DMS 273 (cell line): Measurements from ENCODE around the gene PDK4.
"Not testable (repeated sequence)": the region's sequence is repeated elsewhere in the genome, so short reads cannot be mapped to it uniquely, and the experiment has no call there.

Source experiments
- DNase-seq: peaks from one replicate; lab custom pipeline; 2025; ENCODE audit not compliant: unreplicated experiment; lab: John Stamatoyannopoulos, UW

The PDK4 gene

DNA sequence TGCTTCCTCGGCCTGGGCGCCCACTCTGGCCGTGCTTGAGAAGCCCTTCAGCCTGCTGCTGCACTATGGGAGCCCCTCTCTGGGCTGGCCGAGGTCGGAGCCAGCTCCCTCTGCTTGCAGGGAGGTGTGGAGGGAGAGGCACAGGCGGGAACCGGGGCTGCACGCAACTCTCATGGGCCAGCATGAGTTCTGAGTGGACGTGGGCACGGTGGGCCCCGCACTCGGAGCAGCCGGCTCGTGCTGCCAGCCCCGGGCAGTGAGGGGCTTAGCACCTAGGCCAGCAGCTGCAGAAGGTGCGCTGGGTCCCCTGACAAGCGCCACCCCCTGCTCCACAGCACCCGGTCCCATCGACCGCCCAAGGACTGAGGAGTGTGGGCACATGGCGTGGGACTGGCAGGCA lies 9.0 kb upstream of the PDK4 start:
- no peak for DNase-seq

DNA sequence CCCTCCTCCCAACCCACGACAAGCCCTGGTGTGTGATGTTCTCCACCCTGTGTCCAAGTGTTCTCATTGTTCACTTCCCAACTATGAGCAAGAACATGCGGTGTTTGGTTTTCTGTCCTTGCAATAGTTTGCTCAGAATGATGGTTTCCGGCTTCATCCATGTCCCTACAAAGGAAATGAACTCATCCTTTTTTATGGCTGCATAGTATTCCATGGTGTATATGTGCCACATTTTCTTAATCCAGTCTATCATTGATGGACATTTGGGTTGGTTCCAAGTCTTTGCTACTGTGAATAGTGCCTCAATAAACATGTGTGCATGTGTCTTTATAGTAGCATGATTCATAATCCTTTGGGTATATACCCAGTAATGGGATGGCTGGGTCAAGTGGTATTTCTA lies 8.5 kb upstream of the PDK4 start:
- DNase-seq = not testable (repeated sequence)

DNA sequence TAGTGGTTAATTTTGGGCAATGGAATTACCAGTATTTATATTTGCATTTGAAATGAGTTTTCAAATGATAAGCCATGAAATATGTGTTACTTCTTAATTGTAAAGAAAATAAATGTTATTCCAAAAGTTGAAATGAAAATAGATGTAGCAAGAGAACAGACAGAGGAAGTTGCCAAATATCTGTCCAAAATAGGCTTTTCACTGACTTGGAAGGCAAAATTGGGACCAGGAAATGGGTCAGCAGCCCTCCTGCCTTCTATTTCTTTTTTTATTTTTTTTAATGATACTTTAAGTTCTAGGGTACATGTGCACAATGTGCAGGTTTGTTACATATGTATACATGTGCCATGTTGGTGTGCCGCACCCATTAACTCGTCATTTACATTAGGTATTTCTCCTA lies 8.1 kb upstream of the PDK4 start:
- not testable (repeated sequence) for DNase-seq

DNA sequence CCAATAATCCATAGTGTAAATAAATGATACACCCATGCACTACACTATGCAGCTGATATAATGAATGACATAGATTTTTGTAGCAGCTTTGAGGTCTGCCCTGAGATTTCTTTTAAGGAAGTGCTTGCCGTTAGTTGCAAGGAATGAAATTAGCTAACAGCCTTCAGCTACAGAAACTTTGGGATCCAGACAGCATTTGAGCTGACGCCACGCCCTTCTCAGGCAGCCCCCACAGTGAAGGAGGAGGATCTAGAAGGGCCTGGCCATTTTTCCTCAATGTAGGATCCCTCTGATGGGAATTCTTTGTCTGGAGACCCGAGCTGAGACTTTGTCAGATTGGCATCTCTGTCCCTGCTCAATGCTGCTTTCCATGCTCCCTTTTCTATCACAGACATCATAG lies 6.1 kb upstream of the PDK4 start:
- no peak for DNase-seq

DNA sequence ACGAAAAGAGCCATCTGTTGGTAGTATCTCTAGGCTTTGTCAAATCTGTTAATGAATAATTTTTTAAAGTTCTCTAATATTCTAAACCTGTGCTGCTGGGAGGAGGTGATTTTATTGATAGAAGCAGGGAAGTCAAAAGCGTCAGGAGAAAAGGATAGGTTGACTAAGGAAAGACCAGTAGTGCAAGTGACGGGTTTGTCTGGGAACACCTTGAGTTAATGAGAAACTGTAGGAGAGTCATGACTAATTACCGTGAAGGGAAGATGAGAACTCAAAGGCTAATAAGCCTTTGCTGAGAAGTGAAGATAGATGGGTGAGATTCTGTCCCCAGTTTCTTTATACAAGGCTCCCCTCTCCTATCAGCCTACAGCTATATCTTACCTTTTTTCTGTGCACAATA lies 5.0 kb upstream of the PDK4 start:
- no peak for DNase-seq

DNA sequence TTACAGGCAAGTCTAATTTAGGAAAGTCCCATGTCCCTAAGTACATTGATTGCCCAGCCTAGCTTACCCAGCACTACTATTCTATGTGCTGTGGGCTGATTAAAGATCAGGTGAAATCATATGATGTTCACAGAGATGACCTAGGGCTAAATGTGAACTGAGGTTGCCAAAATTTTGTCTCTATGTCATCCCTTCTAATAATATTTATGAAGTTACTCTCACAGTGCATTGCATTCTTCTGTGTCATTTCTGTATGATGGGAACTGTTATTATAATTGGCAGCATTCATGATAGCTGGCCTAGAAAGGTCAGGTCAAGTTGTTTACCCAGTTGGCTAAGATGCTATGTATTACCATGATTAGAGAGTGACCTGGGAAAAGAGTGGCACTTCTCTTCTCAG lies 2.8 kb upstream of the PDK4 start:
- no peak for DNase-seq

DNA sequence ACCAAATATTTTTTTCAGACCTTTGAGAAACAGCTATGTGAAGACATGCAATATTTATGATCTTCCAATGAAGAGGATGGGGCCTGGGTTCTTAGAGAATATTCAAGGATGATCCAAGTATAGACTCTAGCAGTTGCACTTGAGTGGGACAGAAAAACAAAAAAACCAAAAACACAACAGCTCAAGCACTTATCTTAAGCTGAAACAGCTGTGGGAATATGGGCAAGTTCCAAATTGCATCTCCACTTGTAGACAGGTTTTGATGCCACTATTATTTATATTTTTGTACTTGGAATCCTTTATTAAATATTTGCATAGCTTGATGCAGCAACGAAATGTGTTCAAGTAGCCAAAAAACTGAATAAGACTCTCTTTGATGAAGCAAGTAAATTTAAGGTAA lies 2.2 kb upstream of the PDK4 start:
- DNase-seq = no peak

DNA sequence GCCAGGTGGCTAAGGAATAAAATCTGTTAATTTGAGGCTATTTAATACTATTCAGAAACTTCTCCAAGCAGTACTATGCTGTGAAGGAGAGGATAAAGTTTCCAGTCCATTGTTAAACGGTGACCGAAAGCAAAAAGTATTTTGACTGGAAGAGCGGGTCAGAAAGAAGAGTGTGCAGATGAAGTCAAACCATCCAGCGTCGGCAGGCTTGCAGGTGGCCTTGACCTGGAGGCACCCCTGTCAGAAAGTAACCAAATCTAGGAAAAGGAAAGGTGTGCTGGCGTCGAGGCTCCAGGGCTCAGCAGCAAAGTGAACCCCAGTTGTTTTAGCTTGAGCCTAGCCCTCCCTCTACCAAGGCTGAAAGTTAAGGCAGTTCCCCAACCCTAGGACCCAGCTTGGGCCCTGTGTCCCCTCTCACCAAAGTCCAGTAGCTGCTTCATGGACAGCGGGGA lies 544 bp downstream of the PDK4 start:
- no peak for DNase-seq

DNA sequence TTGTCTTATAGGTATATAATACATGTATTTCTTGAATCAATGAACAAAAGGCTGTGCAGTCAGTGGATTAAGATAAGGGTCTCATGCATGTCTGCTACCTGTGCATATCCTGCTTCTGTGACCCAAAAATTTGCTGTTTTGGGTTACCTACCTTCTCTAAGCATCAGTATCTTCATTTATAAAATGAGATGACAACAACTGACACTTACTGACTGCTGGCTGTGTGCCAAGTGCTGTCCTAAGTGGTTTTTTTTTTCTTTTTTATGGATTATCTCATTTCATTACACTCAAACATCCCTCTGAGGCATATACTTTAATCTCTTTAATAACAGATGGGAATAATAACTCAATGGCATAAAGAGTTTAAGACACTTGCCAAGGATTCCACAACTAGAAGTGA lies 2.1 kb downstream of the PDK4 start:
- DNase-seq = peak; percentile 11

DNA sequence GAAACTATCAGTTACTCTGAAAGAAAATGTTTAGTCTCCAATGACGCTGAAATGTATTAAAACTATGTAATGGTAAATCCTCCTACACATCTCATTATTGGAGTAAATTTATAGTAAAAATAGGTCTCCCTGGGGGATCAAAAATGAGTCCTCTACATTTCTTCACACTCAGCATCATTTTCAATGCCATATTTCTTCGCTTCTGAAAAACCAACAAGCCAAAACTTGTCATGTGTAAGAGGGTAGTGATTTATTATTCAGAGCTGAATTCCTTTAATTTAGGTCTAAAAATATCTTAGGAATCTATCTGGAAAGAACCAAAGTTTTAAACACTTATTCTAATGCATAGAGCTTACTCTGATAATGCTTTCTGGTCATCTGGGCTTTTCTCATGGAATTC lies 3.0 kb downstream of the PDK4 start:
- DNase-seq = no peak

DNA sequence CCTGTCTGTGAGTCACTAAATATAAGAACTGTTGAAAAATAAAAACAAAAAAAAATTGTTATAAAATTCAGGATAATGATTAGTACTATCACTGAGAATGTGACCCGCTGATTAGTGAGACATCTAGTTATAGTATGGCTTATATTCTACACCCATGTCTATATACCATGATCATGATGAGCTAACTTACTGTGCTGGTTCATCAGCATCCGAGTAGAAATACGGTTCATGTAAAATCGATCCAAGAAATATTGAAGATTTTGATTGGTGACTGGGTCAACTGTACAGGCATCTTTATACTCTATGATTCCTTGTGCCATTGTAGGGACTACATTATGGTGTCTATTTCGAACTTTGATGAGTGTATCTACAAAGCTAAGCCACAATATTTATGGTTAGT lies 3.7 kb downstream of the PDK4 start:
- DNase-seq = no peak

DNA sequence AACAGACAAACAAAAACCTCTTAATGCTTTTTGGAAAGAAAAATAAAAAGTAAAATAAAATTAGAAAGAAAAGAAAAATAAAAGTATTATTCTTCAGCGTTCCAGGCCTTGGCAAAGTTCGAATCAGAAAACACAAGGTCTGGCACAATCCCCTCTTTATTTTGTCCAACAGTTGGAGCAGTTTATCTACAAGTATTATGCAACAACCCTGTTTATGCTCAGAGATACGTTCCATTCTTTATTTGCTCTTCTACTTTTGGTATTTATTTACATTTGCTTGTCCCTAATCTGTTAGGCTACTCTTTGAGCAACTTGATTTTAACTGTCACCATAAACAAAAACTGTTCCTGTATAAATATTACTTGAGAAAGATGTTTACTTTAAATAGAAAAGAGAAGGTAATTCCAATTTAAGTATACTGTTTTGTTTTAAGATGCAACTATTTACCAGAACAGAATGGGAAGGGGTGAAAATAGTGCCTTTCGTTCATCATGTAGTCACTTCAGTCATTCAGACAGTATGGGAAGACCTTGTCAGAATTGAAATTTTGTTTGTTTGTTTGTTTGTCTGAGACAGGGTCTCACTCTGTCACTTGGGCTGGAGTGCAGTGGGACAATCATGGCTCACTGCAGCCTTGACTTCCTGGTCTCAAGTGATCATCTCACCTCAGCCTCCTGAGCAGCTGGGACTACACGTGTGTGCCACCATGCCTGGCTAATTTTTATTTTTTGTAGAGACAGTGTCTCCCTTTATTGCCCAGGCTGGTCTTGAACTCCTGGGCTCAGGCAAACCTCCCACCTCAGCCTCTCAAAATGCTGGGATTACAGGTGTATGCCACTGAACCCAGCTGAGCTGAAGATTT lies 5.7 kb downstream of the PDK4 start:
- DNase-seq = no peak

DNA sequence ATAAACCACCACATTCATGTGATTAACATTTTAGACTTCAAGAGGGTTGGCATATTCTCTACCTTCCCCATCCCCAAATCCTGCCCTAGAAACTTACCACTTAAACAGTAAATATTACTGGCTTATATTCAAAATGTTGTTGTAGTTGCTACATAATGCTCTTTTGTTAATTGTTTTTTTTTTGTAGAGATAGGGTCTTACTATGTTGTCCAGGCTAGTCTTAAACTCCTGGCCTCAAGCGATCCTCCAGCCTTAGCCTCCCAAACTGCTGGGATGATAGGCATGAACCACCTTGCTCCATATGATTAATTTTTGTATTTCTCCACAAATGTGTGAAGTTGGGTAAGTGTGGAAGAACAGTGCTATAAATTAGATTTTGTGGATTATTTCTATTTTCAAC lies 6.5 kb downstream of the PDK4 start:
- DNase-seq = no peak

DNA sequence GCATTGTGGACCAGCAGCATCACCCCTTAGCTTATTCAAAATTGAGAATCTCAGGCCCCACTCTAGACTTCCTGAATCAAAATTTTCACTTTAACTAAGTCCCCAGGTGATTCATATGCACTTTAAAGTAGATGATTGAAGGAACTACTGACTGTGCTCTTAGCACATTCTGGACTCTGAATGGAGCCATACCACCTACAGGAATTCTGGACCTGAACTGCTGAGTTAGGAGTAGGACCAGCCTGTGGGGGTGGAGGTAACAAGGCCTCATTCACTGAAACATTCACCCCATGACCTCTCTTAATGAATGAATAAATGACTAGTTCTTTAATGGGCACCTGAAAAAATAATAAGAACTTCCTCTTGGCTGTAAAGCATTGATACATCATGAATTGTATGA lies 7.3 kb downstream of the PDK4 start:
- no peak for DNase-seq

DNA sequence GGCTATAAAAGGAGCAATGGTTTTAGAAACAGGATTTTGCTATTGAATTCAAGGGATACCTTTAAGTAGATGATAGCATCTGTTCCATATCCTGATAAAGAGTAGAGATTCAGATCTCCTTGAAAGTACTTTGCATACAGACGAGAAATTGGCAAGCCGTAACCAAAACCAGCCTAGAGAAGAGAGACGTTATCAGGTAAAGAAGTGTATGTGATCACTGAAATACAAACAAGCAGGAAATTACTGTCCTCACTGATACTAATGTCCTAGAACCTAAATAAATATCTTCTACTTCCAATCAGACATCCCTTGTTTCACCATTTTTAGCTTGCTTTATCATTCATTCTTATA lies 9.4 kb downstream of the PDK4 start:
- DNase-seq = no peak

DNA sequence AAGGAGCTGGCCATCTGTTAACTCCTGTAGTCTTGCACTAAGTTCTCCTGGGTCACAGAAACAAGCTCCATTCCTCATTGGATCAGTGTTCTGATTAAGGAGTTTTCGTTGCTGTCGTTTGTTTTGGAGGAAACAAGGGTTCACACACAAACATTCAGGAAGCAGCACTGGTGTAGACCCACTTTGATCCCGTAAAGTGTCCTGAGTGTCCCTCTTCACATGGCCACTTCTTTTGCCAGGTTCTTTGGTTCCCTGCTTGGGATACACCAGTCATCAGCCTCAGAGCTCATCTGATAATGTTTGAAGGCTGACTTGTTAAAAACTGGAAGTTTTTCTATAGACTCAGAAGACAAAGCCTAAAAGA lies 10.9 kb downstream of the PDK4 start:
- no peak for DNase-seq

DNA sequence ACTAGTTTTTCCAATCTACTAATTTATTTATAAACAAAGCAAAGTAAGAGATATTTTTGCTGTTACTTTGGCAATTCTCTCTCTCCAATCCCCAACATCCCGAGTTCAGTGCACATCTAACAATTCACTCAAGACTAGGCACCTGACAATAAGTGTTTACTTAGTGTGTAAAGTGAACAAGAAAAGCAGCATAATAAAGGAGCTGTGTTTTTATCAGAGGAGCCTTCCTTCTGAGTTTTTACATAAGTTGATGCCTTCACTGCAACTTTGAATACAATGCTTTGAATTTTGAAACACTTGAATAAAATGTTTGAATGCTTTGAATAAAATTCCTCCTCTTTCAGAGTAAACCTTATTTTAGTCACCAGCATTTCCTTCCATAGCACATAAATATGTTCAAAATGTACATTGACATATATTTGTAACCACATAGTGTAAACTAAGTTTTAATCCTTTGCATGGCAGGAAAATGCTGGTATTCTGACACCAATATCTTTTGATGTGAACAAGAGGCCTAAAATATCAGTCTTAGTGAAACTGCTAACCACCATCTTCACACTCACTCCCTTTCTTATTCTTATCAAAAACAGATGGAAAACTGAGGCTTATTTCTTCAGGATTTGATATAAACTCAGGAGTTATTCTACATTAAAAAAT lies 11.4 kb downstream of the PDK4 start:
- no peak for DNase-seq

DNA sequence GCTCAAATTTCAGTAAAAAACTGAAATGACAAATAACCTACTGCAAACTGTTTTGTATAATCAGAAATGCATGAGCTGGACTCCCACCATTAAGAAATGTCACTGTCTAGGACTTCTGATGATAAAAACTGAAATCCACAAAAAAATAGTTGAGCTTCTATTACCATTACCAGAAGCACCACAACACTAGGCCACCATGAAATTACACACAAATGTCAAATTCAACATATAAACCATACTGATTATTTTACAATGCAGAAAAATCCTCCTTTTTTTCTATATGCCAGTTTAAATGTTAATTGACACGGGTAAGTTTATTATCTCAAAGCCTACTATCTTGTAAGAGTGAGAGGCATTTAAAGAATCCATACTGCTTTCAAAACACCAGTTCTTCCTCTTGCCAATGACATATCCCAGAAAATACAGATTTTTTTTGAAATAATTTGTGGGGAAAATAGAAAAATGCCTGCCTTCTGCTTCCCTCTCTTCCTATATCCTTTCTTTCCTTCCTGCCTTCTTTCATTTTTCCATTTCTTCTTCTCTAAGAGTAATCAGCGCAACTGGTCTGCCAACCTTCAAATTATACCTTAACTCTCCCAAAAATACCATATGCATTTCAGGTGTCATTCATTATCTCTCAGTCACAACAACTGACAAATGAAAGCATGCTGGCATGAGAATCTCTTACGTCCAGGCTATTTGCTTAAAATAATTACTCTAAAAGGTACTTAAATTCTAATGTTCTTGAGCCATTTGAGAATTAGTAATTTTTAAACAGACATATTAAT lies 12.3 kb downstream of the PDK4 start:
- DNase-seq = no peak

DNA sequence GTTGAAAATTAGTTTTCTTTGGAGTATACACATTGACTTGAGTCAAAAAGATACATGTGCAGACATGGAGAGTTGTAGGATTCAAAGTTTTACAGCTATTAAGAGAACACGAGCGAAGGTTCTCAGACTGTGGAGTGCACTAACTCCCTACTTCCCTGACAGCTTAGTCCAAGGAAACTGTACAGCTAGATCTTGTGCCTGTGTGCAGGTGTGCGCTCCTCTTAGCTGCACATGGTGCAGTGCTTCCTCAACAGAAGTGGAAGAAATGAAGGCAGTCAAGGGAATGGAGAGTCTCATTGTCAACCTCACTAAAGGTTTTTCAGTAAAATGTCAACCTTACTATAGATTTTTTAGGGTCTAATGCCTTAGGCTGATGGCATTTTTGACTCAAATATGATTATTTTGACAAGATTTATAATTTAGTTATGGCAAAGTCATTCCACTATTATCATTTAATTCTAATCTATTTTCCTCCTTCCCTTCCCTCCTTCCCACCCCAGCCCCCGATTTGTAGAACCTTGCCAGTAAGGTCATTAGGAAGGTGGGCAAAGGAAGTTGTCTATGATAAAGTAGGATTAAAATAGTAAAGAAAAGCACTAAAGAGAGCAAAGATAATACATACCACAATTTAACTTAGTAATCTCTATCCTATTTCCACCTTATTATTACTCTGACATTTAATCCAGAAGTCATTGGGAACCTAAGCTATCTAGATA lies 13.6 kb downstream of the PDK4 start:
- DNase-seq = no peak

DNA sequence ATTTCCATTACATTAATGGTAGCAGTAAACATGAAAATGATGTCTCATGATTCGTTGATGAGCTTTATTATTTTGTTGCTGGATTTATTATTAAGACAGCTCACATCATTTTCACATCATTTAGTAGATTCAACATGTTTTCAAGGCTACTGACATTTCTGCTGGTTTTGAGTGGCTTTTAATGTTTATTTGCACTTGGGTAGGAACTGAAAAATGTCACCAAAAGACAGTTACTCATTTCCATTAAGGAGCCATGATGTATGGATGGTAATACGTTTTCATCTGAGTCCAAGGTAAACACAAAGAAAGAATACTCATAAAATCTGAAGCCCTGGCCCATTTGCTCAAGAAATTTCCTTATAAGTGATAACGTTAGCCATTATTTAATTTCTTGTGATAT lies 14.8 kb downstream of the PDK4 start:
- DNase-seq = no peak

DNA sequence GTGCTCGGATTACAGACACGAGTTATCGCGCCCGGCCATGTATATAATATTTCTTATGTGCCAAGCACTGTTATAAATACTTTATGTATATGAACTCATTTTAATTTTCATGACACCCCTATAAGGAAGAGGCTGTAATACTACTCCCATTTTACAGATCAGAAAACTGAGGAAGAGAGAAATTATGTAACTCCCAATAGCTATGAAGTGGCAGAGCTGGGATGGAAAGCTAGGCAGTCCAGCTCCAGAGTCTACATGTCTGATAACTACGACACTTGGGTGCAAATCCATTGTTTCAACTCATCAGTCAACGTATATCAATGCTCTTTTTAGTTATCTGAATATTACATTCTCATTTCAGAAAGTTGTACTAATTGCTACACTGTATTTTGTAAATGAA lies 17.0 kb downstream of the PDK4 start:
- no peak for DNase-seq
